GM18508 (cell line): Measurements from ENCODE around the gene MARCHF3.
"Not testable (repeated sequence)": the region's sequence is repeated elsewhere in the genome, so short reads cannot be mapped to it uniquely, and the experiment has no call there.

ENCODE experiments used
- ATAC-seq: cut with Tn5 transposase; IDR thresholded peaks from one replicate; pipeline ENCODE4 v1.9.1; 2021; ENCODE audit warnings: moderate number of reproducible peaks; ENCODE audit not compliant: insufficient read depth, unreplicated experiment

MARCHF3 gene

DNA sequence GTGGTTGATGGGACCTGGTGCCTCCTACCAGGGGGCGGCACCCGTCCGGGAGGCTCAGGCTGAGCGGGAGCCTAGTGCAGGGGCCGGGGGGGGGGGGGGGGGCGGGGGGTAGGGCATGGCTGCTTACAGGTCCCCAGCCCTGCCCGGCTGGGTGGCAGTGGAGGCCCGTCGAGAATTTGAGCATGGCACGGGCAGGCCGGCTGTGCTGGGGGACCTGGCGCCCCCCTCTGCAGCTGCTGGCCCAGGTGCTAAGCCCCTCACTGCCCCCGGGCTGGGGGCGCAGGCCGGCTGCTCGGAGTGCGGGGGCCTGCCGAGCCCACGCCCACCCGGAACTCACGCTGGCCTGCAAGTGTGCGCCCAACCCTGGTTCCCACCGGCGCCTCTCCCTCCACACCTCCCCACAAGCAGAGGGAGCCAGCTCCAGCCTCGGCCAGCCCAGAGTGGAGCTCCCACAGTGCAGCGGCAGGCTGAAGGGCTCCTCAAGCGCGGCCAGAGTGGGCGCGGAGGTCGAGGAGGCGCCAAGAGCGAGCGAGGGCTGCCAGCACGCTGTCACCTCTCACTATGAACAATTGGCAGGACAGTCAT lies 175.7 kb downstream of the MARCHF3 start:
- no peak for ATAC-seq

DNA sequence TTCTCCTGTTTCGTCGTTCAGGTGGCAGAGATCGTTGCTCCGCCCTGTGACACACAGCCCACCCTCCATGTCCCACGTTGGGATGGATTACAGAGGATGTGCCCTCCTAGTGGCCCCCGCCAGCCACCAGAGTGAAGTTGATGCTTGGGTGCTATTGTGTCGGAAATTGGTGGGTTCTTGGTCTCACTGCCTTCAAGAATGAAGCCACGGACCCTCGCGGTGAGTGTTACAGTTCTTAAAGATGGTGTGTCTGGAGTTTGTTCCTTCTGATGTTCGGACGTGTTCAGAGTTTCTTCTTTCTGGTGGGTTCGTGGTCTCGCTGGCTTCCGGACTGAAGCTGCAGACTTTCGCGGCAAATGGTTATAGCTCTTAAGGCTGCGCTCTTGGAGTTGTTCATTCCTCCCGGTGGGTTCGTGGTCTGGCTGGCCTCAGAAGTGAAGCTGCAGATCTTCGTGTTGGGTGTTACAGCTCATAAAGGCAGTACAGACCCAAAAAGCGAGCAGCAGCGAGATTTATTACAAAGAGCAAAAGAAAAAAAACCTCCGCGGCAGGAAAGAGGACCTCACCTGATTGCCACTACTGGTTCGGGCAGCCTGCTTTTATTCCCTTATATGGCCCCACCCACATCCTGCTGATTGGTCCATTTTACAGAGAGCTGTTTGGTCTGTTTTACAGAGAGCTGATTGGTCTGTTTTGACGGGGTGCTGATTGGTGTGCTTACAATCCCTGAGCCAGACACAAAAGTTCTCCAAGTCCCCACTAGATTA lies 176.6 kb downstream of the MARCHF3 start:
- ATAC-seq, result not testable (repeated sequence)

GRCh38 chr5:126852841-126853271 lies 177.5 kb downstream of the MARCHF3 start:
- ATAC-seq, result no peak

- peak; percentile 69 for ATAC-seq
Observed at GRCh38 chr5:126852091-126852571, 178.2 kb downstream of the MARCHF3 start.

DNA sequence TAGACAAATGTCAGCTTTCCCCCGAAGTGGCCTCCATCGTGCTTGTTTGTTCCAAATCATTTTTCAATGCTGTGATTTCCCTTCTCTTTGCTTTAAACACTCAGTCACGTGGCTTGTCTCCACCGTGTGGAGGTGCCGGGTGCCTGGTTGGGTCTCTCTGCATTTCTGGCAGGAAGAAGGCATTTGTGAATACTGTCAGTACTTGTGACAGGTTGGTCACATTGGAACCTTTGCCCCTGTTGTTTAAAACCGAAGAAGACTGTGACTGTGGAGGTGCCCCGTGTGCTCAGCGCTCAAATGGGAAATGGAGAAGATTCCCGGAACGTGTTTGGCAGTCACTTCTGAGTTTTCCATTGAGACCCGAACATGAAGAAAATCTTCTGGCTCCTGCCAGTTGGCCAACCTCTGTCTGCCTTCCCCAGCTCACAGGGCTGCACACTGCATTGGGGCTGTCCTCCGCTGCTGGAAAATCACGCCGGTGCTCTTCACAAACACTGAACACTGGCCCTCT lies 178.8 kb downstream of the MARCHF3 start:
- ATAC-seq, result no peak

DNA sequence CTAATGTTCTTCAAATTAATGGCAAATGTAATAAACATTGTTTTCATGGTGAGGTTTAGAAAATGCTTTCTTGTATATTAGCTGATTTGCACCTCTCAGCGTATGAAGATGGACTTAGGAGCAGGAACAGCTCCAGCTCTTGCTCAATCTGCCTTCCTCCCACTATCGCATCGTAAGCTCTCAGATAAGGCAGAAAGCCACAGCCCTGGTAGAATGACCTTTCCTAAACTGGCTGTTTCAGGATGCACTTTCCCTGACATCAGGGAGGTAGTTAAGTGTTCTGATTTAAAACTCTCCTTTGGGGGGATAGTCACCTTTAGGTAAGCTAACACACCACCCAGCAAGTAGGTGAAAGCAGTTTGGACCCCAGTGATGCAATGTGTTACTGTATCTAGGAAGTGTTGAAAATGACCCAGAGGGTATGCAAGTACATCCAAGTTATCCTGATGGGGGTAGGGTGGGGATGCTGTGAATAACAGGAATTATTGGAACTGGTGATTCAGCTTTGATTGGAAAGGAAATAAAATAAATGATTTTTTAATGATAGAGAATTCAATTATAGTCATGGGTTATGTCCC lies 181.2 kb downstream of the MARCHF3 start:
- no peak for ATAC-seq

DNA sequence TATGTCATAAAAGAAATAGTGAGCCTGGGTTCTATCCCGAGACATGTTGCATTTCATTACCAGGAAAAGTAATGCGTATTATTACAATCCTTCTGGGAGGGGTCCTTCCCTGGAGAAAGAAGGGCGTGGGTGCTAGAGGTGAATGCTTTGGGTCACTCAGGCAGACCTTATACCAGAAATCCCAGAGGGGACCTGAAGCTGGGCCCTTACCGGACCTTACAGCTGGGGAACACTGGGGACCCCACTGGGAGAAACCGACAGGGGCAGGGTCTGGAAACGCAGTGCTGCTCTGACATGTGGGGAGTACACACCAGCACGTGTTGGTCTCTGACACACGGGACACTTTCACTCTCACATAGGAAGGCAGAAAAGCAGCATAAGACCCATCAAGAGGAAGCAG lies 182.1 kb downstream of the MARCHF3 start:
- no peak for ATAC-seq

DNA sequence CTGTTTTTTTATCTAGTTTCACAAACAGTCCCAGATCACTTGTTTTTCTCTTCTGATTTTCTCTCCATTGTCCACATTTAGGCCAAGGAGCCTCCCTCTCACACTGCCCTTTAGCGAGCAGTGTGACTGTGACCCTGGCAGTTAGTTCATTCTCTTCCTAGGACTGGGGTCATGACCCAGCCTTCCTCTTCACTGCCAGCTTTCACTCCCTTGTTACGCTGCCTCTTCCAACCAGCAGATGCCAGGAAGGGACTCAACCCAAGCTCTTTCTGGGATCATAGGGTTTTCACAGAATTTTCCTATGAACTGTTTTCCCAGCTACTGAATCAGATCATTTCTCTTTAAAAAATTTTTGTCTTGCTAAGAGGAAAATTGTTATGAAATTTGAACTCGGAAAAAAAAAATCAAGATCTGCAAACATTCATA lies 182.5 kb downstream of the MARCHF3 start:
- no peak for ATAC-seq

DNA sequence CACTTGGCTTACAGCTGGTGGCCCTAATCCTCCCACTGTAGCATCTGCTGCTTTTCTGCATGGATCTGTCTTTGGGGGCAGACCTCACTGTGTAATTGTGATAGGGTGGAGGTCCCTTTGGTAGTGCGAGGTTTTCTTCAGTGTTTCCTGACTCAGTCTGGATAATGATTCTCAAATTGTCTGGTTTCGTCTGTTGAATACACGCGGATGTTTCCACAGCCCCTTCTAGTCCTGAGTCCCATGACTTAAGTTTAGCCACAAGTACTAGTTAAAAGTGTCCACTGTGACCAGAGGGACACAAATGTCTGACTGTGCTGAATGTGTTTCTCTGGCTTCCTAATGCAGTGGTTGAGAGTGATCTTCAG lies 182.9 kb downstream of the MARCHF3 start:
- ATAC-seq, result no peak

DNA sequence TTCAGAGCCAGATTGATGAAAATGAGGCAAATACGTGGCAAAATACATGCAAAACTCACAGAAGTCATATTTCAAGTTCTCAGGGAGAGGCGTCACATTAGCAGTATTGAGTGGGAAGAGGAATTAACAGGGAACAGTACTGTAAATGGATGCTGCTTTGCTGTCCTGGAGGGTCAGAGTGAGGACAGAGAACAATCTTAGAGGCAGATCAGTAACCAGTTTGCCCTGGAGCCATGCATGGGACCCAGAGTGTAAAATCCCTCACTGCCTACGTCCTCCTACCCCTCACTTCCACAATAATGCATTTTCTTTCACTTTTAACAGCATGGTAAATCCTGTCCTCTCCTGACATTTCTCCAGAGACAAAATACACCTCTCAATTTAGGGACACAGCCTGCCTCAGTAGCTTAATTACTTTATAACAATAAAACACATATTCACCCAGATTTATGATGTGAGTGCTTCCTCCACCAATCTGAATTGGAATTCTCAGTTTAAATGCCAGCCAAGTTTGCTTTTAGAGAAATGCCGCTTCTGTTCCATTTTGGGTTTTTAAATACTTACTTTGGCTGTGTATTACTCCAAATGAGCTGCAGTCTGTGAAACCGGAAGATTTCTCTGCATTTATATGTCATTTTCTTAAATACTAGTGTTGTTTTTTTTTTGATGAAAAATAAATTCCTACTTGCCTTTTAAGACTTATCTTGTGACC lies 183.5 kb downstream of the MARCHF3 start:
- ATAC-seq, result no peak

GRCh38 chr5:126846344-126846743 lies 184.0 kb downstream of the MARCHF3 start:
- no peak for ATAC-seq

GRCh38 chr5:126845470-126846070 lies 184.8 kb downstream of the MARCHF3 start:
- not testable (repeated sequence) for ATAC-seq

- ATAC-seq, result not testable (repeated sequence)
Observed at GRCh38 chr5:126843375-126843774, 187.0 kb downstream of the MARCHF3 start.

- ATAC-seq, result not testable (repeated sequence)
Observed at GRCh38 chr5:126839407-126839806, 191.0 kb downstream of the MARCHF3 start.

GRCh38 chr5:126837906-126838539 lies 192.3 kb downstream of the MARCHF3 start:
- ATAC-seq, result no peak

DNA sequence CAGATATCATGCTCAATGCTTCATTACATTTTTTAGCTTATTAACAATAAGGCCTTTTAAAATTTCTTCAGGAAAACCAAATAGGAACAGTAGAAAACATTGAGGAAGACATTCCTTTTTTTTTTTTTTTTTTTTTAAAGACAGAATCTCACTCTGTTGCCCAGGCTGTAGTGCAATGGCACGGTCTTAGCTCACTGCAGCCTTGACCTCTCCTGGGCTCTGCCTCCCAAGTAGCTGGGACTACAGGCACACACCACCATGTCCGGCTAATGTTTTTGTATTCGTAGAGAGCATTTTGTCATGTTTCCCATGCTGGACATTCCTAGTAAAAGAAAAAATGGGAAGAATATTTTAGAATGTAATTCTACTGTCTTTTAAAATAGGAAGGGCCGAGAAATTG lies 193.1 kb downstream of the MARCHF3 start:
- ATAC-seq, result no peak

GRCh38 chr5:126836778-126837177 lies 193.6 kb downstream of the MARCHF3 start:
- no peak for ATAC-seq

- ATAC-seq, result no peak
Observed at GRCh38 chr5:126831156-126831555, 199.2 kb downstream of the MARCHF3 start.

GRCh38 chr5:126830061-126830460 lies 200.3 kb downstream of the MARCHF3 start:
- no peak for ATAC-seq

- ATAC-seq, result no peak
Observed at GRCh38 chr5:126829098-126829497, 201.3 kb downstream of the MARCHF3 start.
